GM18907 (cell line): ENCODE data around the gene PURB.
"Not testable (repeated sequence)": the region's sequence is repeated elsewhere in the genome, so short reads cannot be mapped to it uniquely, and the experiment has no call there.

ENCODE experiments used
- ATAC-seq: cut with Tn5 transposase; IDR thresholded peaks from one replicate; pipeline ENCODE4 v1.9.1; 2021; ENCODE audit warnings: mild to moderate bottlenecking, moderate library complexity; ENCODE audit not compliant: unreplicated experiment

PURB gene

DNA sequence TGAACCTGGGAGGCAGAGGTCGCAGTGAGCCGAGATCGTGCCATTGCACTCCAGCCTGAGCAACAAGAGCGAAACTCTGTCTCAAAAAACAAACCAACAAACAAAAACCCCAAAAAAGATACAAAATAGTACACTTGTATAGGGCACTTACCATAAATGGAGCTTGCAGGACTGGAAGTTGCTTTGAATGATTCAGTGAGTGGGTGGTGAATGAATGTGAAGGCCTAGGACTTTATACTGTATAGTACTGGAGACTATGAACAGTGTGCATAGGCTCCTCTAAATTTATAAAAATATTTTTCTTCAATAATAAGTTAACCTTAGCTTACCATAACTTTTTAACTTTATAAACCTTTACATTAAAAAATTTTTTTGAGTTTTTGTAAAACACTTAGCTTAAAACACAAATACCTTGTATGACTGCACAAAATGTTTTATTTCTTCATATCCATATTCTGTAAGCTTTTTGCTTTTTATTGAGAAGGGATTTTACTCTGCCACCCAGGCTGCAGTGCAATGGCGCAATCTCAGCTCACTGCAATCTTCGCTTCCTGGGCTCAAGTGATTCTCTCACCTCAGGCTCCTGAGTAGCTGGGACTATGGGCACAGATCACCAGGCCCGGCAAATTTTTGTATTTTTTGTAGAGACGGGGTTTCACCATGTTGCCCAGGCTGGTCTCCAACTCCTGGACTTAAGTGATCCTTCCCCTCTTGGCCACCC is 30.5 kb downstream of the PURB start:
- no peak for ATAC-seq

DNA sequence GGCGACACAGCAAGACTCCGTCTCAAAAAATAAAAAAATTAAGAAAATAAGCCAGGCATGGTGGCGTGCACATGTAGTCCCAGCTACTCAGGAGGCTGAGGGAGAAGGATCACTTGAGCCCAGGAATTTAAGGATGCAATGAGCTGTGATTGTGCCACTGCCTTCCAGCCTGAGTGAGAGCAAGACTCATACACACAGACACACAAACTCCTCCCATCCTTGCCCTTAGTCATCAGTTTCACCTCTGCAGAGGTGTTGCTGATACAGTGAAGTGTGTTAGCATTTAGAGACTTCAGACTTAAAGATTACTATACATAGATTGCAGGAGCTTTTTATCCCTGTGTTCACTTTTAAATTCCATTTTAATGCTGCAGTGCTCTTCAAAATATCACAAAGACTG is 31.9 kb downstream of the PURB start:
- ATAC-seq: no peak

DNA sequence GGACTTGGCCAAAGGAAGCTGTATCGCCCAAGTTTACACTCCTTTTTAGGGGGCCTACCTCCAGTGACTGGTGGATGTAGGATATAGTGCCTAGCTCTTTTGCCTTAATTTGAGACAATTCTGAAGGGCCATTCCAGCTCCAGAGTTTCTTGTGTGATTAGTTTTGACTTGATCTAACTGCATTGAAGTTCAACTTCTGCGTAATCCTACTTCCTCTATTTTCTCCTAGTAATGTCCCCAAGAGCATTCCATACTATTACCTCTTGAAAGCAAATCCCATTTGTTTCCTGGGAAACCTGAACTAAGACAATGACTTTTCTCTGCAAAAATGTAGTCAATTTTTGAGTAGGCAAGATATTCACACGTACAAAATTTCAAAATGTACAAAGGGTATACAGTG is 32.7 kb downstream of the PURB start:
- no peak for ATAC-seq

- no peak for ATAC-seq
These were observed 35.3 kb downstream of the PURB start for GRCh38 chr7:44849885-44850544.

- no peak for ATAC-seq
These were observed 36.0 kb downstream of the PURB start for GRCh38 chr7:44849259-44849884.

- peak; percentile 90 for ATAC-seq
These were observed 37.3 kb downstream of the PURB start, which contains the start of gene H2AZ2 for GRCh38 chr7:44847920-44848634. Gene H2AZ2, minus strand, starts transcription at chr7:44848087. Its CDS starts 116 bp downstream, at chr7:44847971.

DNA sequence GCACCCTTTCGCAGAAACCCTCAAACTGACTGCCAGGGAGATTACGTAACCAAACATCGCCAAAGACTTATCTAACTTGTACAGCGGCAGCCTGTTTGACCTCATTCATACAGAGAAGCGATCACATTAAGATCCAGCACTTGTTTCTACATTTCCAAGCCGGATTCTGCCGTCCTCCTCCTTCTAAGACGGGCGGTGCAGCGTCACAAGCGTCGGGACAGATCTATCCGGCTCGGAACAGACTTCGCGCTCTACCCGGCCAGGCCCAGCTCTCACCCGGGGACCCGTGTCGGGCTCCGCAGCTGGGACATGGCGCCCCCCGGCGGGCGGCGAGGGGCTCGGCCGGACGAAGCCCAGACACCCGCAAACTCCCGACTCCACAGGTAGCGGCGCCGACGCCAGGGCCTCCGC is 37.8 kb downstream of the PURB start:
- peak; percentile 78 for ATAC-seq

DNA sequence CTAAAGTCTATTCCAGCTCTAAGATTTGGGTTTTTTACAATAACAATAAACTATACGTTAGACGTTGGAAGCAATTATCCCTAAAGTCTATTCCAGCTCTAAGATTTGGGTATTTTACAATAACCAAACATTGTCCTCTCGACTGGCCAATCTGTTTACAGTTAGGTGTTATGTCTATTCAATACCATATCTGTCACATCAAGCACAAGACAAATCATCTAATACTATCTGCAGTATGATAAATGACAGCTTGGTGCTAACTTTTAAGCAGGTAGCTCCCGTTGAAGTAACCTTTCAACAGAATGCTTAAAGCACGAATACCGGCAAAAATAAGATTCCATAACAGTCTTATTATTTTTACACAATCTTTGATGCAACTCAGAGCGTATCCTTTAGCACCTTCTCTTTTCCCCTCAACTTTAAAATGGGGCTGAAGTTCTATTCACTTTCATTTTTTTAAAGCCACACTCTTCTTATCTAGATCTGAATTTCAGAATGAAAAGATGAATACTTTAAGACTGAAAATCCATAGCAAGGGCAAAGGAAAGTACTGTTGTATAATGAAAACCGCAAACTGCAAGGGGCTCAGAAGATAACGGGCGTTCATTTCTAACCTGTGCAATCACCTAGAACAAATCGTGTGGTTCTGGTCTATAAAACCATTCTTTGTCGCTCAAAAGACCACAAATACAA is 38.4 kb downstream of the PURB start:
- no peak for ATAC-seq

- ATAC-seq: not testable (repeated sequence)
These were observed 38.9 kb downstream of the PURB start for GRCh38 chr7:44846390-44846789.

DNA sequence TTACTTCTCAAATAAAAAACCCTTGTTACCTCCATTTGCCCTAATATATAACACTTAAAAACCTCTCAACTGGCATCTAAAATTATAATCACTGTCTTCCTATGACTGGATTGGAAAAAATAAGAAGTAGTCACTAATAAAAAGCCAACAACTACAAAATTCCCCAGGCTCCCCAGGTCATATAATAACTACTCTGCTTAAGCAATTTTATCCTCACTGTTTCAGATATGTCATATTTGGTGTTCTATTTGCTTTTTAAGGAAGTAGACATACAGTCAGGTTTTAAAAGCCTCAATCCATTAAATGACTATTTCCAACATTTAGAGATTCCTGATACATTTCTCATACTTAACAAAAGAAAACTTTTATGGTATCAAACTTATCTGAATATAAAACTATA is 39.9 kb downstream of the PURB start:
- no peak for ATAC-seq

DNA sequence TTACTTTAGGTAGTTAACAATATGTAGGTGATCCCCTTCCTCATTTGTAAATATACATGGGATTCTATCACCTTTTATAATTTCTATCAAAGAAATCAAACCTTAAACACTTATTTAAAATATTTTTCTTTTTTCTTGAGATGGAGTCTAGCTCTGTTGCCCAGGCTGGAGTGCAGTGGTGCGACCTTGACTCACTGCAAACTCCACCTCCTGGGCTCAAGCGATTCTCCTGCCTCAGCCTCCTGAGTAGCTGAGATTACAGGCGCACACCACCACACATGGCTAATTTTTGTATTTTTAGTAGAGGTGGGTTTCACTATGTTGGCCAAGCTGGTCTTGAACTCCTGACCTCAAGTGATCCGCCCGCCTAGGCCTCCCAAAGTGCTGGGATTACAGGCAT is 41.9 kb downstream of the PURB start:
- ATAC-seq: not testable (repeated sequence)

DNA sequence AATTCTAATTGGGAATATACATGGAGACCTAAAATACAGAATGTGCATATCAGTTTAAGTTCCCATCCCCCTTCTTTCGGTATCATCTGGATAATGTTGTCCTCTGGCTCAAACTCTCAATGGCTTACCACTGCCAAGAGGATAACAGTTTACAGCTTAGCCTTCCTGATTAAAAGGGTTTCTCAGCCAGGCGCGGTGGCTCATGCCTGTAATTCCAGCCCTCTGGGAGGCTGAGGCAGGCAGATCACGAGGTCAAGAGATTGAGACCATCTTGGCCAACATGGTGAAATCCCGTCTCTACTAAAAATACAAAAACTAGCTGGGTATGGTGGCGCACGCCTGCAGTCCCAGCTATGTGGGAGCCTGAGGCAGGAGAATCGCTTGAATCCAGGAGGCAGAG is 42.7 kb downstream of the PURB start:
- not testable (repeated sequence) for ATAC-seq

- ATAC-seq: no peak
These were observed 46.6 kb downstream of the PURB start for GRCh38 chr7:44838751-44839150.

- no peak for ATAC-seq
These were observed 57.8 kb downstream of the PURB start for GRCh38 chr7:44827567-44827966.
